Measurements from ENCODE around the gene MICU1.

DNA sequence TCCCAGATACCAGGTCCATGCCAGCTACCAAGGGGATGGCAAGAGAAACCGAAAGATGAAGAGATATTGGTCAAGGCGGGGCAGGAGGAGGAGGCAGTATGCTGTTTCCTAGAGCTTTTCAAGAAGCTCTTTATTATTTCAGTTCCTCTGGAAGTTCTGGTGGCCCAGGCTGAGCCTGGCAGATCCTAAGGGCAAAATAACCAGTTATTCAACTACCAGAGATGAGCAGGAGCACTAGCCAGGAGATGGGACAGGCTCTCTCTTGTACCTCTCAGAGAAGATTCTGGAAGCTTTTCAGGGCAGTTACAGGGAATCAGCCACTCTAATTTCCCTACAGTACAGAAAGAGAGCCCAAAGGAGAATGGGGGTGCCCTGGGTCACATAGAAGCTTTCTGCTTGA, 276.4 kb downstream of the MICU1 start:
- TF ChIP-seq POLR2A (IDR thresholded peaks at IDR 0.05; ENCODE audit: low read depth, low read length) (no peak), POLR2AphosphoS5 (IDR thresholded peaks at IDR 0.05; ENCODE audit: low read depth, low read length) (no peak), TAF1 (IDR thresholded peaks at IDR 0.05; ENCODE audit: borderline replicate concordance, low read depth, low read length) (no peak)
